GM11168 (cell line): ENCODE data around the gene MYBPC1.

Experiments used
- in situ Hi-C: fragments of 300-500 bp; cut with MboI; formaldehyde crosslinking; loops from one replicate; pipeline ENCODE4 v1.12.0; 2022; ENCODE audit warnings: low sequenced_read_pairs; ENCODE audit not compliant: unreplicated experiment

Gene MYBPC1

DNA sequence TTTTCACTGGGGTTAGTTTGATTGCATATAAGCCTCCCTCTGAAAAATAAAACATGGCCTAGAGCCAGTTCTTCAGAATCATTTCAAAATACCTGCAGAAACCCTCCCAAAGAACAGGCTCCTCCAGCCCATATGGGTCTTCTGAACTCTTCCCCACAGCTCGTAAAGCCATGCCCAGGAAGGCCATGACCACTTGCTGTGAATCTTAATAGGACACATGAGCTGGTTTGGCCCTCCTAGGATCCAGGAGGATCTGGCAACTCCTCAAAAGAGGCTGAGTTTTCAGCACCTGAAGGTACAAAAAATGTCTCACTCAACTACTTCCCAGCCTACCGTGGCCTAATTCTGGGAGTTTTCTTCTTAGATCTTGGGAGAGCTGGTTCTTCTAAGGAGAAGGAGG lies 2.4 kb downstream of the MYBPC1 start:
- in situ Hi-C loops, result no loop called here

DNA sequence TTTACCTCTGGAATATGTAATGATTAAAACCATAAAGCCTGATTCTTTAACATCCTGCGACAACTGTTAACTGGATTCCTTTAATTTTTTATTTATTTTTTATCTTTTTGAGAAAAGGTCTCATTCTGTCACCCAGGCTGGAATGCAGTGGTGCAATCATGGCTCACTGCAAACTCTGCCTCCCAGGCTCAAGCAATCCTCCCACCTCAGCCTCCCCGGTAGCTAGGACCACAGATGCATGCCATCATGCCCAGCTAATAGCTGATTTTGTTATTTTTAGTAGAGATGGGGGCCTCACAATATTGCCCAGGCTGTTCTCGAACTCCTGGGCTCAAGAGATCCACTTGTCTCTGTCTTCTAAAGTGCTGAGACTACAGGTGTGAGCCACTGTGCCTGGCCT lies 3.7 kb downstream of the MYBPC1 start:
- in situ Hi-C loops, result no loop called here

DNA sequence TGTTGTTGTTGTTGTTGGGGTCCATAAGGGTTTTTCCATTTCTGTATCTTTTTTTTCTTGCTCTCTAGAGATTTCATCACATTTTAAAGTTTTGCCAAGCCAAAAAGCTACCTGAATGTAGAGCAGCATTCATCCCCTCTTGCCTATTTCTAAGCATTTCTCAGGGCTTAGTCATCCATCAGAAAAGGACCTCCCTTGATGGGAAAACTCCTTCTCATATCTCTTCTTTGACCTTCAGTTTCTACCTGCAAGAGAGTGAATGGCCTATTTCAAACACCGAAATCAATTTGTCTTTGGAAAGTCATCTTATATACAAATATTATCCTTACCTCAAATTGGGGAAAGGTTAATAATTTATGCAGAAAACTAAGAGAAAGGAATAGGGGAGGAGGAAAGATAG lies 4.5 kb downstream of the MYBPC1 start:
- in situ Hi-C loops, result no loop called here

DNA sequence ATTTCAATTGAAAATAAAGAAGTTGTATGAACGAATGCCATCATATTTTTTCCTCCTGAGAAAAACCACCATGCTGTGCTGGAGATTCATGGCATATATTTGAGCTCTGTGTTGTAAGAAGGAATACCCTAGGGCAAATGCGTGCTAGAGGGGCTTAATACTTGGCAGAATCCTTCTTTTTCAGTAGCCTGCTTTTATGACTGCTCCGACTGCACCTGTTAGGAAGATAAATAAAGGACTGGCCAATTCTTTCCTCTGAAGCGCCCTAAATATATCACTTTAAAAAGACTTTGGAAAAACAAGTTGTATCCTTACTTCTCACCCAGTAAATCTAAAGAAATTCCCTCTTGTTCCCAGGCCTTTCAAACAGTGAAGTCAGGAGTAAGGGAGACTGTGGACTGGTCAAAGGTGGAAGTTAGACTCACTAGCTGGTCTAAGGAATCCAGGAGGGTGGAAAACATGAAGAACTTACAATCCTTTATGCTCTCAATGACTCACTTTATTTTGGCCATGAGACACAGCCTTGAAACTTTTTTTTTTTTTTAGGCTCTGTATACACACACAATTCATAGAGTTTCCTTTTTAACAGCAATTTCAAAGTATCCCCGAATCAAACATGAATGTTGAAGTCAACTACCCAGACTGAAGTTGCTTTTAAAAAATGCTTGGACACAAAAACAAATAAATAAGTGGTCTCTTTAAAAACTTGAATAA lies 5.2 kb downstream of the MYBPC1 start:
- in situ Hi-C loops, result no loop called here

DNA sequence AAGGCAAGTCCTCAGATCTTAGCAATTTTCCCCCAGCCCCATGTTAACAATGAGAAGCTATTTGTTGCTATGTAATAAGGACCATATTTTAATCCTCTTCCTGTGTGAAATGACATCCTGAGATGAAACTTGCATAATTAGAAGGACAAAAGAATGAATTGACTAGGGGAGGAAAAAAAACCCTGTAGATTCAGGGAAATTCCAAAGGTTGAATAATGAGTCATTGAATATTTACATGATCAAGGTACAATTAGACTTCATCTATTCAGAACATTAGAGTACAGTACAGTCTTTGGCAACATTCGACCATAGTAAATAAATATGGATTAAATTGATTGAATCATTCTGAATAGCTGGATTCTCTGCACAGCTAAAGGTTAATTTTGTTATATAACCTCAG lies 9.4 kb downstream of the MYBPC1 start:
- in situ Hi-C loops, result no loop called here

DNA sequence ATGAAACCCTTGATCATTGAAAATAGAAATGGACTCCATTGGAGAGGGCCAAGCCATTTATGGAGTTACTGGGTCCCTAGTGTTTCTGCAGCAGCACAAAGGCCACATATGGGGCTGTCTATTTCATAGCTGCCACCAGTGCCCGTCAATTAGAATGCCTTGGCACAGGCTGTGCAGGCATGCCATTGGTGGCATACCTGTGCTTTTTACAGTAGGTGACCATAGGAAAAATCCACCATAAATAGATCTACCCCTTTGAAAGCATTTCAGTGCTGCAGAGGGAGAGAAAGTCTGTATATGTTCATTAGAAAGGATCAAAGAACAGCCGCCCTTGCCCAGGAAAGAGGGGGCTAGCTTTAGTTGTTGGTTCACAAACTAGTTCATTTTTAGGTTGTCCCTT lies 13.1 kb downstream of the MYBPC1 start:
- in situ Hi-C loops, result no loop called here

DNA sequence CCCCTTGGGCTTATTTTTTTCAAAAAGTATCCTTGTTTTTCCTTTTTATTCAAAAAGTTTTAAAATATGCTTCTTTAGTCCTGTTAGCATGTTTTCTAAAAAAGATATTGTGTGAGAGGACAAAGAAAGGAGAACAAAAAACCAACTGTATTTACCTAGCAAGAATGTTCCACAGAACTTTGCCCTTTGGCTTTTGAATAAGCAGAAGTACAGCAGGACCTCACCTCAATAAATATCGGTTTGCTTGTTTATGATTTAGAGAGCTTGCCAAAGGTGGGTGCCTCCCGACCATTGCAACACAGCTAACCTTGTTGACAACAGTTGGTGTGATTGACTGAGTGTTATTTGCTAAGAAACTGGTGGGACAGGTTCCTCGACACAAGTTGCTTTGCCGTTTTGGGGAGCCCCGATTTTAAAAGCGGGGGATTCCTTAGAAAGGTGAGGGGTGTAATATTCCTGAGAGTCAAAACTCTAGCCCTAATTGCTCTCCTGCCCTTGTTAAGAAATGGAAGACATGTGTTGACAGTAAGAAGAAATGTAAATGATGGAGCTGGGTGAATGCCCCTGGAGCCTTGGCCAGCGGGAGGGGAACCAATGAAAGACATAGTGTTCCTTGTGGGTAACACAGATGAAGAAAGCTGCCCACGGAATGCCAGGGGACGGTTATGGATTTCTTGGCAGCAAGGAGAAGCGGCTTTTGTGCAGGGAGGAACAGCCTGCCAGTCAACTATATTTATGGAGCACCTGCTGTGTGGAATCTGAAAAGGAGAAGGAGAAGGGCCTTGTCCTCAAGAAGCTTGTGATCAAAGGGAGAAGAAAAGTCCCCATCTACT lies 13.7 kb downstream of the MYBPC1 start:
- in situ Hi-C loops, result no loop called here

DNA sequence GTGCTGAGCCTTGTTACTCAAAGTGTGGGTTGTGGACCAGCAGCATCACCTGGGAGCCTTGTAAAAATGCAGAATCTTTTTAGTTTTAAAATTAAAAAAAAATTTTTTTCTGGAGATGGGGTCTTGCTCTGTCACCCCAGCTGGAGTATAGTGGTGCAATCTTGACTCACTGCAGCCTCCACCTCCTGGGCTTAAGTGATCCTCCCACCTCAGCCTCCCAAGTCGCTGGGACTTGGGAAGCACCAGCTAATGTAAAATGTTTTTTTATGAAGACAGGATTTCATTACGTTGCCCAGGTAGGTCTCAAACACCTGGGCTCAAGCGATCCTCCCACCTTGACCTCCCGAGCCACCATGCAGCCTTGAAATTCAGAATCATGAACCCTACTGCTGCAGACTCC lies 14.4 kb downstream of the MYBPC1 start:
- in situ Hi-C loops, result no loop called here

DNA sequence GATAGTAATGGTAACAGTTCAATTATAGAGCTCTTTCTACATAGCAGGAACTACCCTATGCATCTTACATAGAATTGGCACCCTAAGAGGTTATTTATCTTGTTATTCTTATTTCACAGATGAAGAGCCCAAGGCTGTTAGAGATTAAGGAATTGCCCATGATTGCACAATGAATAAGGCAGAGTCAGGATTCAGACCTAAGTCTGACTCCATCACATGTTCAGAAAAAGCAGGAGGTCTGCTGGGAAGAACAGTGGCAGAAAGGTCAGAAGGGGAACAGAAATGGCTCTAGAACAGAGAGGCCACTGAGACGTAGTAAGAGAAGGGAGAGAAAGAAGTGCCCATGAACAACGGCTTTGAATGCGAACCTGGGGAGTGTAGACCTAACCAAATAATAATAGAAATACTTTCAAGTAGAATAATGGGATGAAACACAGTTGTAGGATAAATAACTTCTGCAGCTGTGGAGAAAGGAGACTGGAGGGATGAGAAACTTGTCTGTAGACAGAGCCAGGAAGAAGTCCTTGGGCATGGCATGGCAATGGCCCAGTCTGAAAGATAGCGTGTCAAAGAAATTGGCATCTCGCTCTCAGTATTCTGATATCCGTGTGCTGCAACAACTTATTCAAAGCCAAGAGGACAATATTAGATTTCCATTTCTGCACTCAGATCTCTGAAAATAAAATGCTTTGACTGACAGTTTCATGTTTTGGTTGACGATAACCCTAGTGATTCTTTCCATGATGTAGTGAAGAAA lies 17.6 kb downstream of the MYBPC1 start:
- in situ Hi-C loops, result no loop called here

DNA sequence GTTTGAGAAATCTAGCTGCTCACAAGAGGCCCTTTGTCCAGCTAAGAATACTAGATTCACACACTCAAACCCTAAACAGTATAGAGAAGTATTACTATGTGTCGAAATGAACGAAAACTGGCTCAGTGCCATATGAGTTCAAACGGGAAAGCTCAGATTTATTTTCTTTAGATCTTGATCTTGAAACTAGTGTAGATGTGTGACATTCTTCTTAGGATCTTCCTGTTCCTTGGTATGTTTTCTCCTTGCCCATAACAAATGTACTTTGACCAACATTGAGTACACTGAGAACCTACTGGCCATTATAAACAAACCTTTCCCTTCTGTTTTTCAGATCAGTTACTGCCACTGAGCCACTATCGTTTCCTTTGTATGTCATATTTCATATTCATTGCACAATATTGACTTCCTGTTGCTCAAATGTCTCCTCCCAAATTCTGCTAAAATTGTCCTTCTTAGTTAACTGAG lies 21.3 kb downstream of the MYBPC1 start:
- in situ Hi-C loops, result no loop called here

DNA sequence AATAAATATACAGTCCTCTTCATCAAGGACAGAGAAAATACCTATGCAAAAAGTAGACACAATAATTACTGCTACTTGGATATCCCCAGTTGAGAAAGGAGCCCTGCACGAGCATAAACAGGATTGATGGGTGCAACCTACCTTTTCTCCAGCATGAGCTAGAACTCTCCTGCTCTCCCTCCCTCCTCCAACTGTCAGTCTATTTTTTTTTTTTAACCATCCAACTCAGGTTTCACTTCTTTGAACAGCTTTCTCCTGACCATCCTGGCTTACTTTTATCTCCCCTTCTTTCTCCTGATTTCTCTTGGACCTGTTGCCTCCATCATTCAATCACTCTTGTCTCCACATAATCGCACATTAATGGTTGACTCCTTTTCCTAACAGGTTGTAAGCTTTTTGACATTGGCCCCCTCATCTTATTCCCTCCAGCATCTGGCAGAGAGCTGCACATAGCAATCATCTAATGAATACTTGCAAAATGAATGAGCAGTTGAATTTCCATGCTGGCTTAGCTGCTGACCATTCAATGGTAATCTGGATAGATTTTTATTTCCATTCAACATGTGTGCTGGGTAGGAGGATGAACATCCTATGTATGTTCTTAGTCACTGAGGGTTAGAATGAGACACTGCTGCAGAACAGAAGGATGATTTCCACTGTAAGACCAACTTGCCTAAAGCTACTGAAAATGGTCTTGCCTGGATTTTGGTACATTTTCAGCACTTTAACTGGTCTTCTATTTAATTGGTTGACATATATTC lies 24.4 kb downstream of the MYBPC1 start:
- in situ Hi-C loops, result no loop called here

DNA sequence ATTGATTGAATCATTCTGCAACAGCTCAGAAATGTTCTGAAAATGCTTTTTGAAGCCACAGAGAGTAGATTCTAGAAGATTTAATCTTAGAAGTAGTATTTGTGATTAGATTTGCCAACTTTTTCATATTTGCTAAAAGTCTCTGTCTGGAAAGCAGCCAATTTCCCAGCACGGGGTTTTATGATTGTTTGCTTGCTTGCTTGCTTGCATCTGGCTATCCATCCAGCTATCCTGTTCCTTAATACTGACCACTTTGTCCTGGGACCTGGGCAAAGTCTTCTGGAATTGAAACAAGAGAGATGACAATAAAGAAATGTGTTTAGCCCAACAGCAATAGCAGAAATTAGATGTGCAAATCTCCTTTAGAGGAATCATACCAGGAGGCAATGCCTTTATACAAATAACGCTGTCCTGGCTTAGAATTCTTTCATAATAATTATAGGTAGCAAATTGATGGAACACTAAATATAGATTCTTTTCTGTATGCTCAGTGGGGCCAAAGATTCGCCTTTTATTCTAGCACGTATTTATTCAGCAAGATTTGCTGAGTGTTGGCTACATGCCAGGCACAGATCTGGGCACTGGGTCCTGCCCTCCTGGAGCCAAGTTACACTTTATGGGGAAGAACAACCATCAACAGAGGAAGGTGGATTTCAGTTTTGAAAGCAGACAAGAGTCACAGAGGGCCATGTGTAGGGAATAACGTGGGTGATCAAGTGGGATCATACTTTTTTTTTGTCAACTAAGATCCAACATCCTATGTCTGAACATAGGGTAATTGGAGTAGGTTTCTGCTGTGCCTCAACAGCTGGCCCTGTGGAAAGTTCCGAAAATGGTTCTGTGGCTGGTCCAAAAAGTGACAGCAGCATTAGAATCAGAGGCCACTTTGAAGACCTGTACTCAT lies 25.3 kb downstream of the MYBPC1 start:
- in situ Hi-C loops, result no loop called here

DNA sequence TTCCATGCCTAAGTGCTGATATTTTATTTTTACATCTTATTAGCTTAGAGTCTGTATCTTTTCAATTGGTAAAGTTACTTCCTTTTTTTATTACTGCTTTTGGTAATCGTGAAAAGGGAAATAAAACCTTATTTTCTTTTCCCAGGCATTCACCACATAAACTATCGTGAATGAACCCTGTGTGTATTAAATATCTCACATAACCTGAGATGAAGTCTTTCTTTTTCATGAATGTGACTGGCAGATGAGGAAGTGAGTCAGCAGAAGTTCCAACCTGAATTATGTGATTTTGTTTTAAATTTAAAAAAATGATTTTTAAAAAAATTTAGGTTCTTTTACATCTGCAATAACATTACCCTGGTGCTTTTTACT lies 26.0 kb downstream of the MYBPC1 start:
- in situ Hi-C loops, result no loop called here

DNA sequence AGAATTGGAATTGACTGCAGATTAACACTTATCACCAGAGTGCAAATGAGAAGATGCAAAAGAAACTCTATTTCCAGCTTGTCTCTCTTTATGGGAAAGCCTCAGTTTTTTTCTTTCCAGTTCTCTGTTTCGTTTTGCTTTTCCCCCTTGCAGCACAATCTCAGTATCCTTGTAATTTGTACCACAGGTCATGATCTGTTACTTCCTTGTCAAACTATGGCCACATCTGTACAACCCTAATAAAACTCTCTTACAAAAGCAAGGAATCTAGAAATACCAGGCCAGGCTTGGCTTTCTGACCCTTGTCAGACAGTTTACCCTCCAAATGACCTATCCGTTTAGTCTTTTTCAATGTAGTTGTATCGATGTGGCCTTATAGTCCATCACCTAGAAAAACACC lies 33.9 kb downstream of the MYBPC1 start:
- in situ Hi-C loops, result no loop called here

DNA sequence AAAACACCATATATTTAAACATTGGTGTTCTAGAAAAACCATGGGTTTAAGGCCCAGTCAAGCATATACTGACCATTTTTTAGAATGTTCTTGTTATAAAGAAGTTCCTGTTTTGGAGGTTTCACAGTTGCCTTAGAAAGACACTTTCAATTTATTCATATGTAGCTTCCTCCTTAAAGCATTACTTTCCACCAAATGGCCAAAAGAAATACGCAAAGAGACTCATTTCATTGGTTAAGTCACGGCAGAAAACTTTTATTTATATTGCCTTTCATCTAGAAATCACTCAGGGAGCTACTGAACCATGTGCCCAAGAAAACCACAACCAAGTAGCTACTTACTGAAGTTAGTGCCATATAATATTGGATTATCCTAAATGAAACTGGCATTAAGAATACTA lies 40.0 kb downstream of the MYBPC1 start:
- in situ Hi-C loops, result no loop called here

DNA sequence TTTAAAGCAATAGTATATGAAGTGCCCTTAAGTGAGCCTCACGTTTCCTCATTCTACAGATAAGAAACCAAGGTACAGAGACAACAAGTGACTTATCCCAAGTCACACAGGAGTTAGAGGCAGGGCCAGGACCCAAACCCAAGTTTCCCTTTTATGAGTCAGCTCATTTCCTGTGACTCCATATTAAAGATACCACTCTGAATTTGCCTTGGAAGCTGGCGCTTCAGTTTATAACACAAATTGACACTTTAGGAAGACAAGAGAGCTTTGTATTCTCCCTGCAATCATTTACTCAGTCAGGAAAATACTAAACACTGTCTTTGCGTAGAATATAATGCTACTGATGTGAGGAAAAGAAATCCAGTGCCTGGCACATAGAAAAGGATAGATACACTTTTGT lies 43.2 kb downstream of the MYBPC1 start:
- in situ Hi-C loops, result no loop called here

DNA sequence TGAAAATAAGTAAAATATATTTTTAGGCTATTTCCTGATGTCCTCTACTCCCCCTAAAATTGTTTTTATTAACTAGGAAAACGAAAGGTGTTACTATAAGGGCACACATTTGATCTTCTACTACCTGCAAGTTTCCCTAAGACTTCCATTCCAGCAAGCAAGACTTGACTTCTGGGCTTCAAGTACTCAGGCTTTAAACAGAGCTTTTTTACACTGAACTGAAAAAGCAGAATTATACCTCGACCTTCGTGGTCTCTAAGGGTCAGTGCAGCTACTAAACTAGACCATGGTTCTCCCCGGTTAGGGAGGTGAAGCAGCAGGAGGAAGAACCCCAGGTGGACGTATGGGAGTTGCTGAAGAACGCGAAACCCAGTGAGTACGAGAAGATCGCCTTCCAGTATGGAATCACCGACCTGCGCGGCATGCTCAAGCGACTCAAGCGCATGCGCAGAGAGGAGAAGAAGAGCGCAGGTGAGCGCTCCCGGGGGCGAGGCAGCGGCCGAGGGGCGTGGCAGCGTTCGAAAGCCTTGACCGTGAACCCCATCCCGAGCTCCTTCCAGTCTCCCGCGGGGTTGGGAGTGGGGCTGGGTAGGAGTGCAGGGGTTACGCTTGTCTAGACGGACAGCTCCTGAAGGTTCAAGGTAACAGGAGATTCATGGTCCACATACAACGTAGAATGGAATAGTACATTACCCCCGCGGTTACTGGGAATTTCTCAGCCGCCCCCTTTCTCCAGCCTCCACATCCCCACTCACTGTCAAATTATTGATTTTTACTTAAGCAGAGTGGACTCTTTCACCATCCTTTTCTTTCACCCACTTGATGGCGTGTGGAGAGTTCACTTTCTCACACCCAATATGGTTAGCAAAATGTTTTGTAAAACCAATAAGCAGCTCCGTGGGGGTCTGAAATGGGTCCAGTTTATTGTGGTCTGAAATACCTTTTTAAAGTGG lies 47.6 kb downstream of the MYBPC1 start:
- in situ Hi-C loops, result no loop called here

DNA sequence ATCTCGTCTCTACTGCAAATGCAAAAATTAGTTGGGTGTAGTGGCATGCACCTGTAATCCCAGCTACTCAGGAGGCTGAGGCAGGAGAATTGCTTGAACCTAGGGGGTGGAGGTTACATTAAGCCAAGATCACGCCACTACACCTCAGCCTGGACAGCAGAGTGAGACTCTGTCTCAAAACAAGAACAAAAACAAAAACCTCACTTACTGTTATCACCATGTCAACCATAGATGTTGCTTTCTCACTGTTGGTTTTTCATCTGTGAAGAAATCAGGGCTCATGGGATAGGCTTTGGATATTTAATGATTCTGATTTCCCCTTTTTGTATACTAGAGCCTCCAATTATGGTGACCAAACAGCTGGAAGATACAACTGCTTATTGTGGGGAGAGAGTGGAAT lies 52.9 kb downstream of the MYBPC1 start:
- in situ Hi-C loops, result no loop called here
